Measurements from ENCODE around the gene FILIP1L. TPM values are rescaled to one million over a fixed set of nuclear protein-coding genes. Genes with fewer than 3 reads are reported as not detected.
A peak's percentile ranks its signal among the peaks of the same experiment; 100 is the strongest.

The FILIP1L gene
- total and polyA plus RNA-seq, 8 donors: 10.6 to 98.4 (median 57.0) TPM

DNA sequence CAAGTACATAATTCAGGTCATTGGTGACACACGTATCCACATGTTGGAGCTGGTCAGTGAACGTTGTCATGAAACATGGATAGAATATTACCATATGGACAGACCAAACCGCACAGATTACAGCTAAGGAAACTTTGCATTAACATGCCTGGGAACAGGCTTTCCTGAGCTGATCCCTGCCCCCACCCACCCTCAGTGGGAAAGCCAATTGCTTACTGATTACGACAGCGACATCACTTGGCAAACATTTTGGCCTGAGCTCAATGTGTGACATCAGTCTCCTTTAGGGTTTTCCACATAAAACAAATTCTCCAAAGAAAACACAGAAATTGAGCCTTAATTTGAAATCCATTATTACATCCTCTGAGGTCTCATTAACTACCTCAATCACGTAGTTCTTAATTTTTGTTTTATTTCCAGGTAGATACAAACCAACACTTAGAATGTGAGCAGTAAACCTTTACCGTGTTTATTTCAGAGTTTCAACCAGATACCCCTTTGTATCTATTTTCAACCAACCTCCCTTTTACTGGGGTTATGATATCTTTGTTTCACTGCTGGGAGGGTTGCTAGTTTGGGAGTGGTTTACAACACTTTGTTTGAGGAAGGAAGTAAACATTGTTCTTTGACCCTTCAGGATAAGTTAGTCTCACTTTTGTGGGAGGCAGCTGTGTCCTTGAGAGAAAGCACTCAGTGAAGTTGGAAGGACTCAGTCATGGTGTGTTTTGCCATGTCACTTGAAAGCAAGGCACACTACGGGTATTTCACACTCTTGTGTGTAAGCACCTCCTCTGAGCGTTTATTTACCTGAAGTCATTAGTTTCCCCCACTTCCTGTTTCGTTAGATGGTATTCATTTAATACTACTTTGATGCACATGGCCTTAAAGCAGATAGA lies 193.6 kb downstream of the FILIP1L start:
- Histone ChIP-seq H3K36me3 (no peaks in the 10 kb centered on the region), H3K27ac (peak overlapping the region; percentile 50 to 80 (median 72)), H3K27me3 (no peaks in the 10 kb centered on the region), H3K4me3 (no peak overlapping the region), H3K4me1 (peaks cover 7 to 38% (median 27%) of the 10 kb centered on the region in 4 donors), H3K9me3 (no peaks in the 10 kb centered on the region)
- TF ChIP-seq POLR2AphosphoS5 (IDR thresholded peaks at IDR 0.05) (peak in 1 of 3 donors; percentile 48), EP300 (IDR thresholded peaks at IDR 0.05) (no peak)
- intact Hi-C loops (cut with DNase I; ENCODE audit: low total_unique reads): no loop called here
- DNase-seq: peak; percentile 51 to 86
- WGBS, 5 donors: 28 to 51% (median 35%) methylated on average over 10 of the region's 10 CpGs

DNA sequence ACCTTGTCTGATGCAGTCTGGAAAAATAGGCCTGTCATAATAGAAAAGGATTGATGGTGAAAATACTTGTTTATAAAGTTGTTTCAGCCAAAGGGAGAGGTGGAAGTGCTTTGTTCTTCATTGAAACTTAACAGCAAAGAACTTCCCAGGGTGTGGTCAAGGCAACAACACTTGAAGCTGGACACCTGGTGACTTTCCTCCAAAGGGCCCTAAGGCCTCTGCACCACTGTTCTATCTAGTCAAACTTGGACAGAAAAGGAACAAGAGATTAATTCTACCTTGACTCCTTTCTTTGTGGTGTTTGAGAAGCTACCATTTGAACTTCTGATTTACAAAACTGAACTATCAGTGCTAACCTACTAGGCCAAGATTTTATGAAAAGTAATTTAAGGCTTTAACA lies 194.6 kb downstream of the FILIP1L start:
- H3K4me1 ChIP-seq: peaks cover 7 to 36% (median 22%) of the 10 kb centered on the region in 4 donors
- H3K4me3 ChIP-seq: no peak overlapping the region
- TF ChIP-seq POLR2A (IDR thresholded peaks at IDR 0.05): no peak
- TF ChIP-seq POLR2AphosphoS5 (IDR thresholded peaks at IDR 0.05): no peak
- no peak for TF ChIP-seq EP300 (IDR thresholded peaks at IDR 0.05)
- H3K27me3 ChIP-seq: no peaks in the 10 kb centered on the region
- H3K9me3 ChIP-seq: no peaks in the 10 kb centered on the region
- H3K36me3 ChIP-seq: no peaks in the 10 kb centered on the region
- H3K27ac ChIP-seq: peak overlapping the region in 3 of 5 donors; percentile 61 to 76 (median 72)
- intact Hi-C loops (cut with DNase I; ENCODE audit: low total_unique reads): no loop called here
- DNase-seq: no peak

DNA sequence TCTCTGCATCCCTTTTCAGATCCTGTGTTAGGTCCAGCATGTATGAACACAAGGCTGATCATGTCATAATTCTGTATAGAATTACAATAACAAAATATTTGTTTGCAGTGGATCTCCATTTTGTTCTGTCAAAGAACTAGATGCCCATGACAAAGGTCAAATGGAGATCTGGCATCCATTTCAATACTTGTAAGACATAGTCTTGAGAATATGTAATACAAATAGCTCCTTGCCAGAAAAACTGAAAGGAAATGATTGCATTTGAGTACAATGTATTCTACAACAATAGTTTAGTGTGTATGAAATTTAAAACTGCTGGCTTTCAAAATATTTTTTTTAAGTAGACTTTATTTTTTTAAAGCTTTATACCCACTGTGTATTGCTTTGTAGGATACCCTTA lies 195.6 kb downstream of the FILIP1L start:
- H3K4me3 ChIP-seq: no peak overlapping the region
- H3K27ac ChIP-seq: no peak overlapping the region
- intact Hi-C loops (cut with DNase I; ENCODE audit: low total_unique reads): no loop called here
- no peak for TF ChIP-seq POLR2A (IDR thresholded peaks at IDR 0.05)
- TF ChIP-seq POLR2AphosphoS5 (IDR thresholded peaks at IDR 0.05): no peak
- no peak for TF ChIP-seq EP300 (IDR thresholded peaks at IDR 0.05)
- TF ChIP-seq, protein P1, sequence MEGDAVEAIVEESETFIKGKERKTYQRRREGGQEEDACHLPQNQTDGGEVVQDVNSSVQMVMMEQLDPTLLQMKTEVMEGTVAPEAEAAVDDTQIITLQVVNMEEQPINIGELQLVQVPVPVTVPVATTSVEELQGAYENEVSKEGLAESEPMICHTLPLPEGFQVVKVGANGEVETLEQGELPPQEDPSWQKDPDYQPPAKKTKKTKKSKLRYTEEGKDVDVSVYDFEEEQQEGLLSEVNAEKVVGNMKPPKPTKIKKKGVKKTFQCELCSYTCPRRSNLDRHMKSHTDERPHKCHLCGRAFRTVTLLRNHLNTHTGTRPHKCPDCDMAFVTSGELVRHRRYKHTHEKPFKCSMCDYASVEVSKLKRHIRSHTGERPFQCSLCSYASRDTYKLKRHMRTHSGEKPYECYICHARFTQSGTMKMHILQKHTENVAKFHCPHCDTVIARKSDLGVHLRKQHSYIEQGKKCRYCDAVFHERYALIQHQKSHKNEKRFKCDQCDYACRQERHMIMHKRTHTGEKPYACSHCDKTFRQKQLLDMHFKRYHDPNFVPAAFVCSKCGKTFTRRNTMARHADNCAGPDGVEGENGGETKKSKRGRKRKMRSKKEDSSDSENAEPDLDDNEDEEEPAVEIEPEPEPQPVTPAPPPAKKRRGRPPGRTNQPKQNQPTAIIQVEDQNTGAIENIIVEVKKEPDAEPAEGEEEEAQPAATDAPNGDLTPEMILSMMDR (IDR thresholded peaks at IDR 0.05): no peak
- H3K36me3 ChIP-seq: no peaks in the 10 kb centered on the region
- no peaks in the 10 kb centered on the region for H3K9me3 ChIP-seq
- peaks cover 7 to 27% (median 21%) of the 10 kb centered on the region in 4 donors for H3K4me1 ChIP-seq
- no peaks in the 10 kb centered on the region for H3K27me3 ChIP-seq
- peak in 1 of 2 donors; percentile 66 for DNase-seq

- H3K4me3 ChIP-seq: no peak overlapping the region
- no peaks in the 10 kb centered on the region for H3K9me3 ChIP-seq
- no peaks in the 10 kb centered on the region for H3K27me3 ChIP-seq
- no peaks in the 10 kb centered on the region for H3K36me3 ChIP-seq
- intact Hi-C loops (cut with DNase I; ENCODE audit: low total_unique reads): no loop called here
- no peak for TF ChIP-seq POLR2A (IDR thresholded peaks at IDR 0.05)
- TF ChIP-seq EP300 (IDR thresholded peaks at IDR 0.05): no peak
- TF ChIP-seq, protein P1 (IDR thresholded peaks at IDR 0.05): no peak
- TF ChIP-seq POLR2AphosphoS5 (IDR thresholded peaks at IDR 0.05): no peak
- no peak for DNase-seq
- H3K4me1 ChIP-seq: peaks cover 2 to 22% (median 16%) of the 10 kb centered on the region in 4 donors
- no peak overlapping the region for H3K27ac ChIP-seq
- 83 to 94% (median 88%) methylated on average over 3 of the region's 3 CpGs for WGBS, 5 donors
Measured at GRCh38 chr3:99915906-99916432, 198.3 kb downstream of the FILIP1L start.

DNA sequence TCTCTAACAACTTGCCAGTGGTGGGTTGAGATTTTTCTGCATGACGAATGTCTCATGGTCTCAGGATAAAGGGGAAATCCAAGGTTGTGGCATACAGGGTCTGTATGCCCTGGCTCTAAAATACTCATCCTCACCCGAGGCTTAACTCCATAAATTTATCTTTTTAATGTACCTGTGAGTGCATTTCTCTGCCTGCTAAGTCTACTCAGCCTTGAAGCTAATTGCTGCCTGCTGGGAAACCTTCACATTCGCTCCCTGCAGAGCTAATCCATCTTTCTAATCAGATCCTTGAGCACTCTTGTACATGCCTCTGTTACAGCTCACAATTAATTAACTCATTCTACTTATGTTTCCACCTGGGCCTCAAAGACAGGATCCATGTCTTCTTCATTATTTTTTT lies 202.9 kb downstream of the FILIP1L start:
- H3K4me1 ChIP-seq: peaks cover 0 to 9% (median 3%) of the 10 kb centered on the region in 4 donors

More for the DNA sequence above, 202.9 kb downstream of the FILIP1L start:
- H3K27me3 ChIP-seq: no peaks in the 10 kb centered on the region
- TF ChIP-seq, protein P1 (IDR thresholded peaks at IDR 0.05): no peak
- TF ChIP-seq EP300 (IDR thresholded peaks at IDR 0.05): no peak
- TF ChIP-seq POLR2A (IDR thresholded peaks at IDR 0.05): no peak
- no peak for TF ChIP-seq POLR2AphosphoS5 (IDR thresholded peaks at IDR 0.05)
- H3K9me3 ChIP-seq: no peaks in the 10 kb centered on the region
- H3K36me3 ChIP-seq: no peaks in the 10 kb centered on the region
- intact Hi-C loops (cut with DNase I; ENCODE audit: low total_unique reads): no loop called here
- DNase-seq: peak in 1 of 2 donors; percentile 59
- WGBS, 5 donors: 59 to 72% (median 66%) methylated on average over 3 of the region's 3 CpGs
- no peak overlapping the region for H3K4me3 ChIP-seq
- H3K27ac ChIP-seq: no peak overlapping the region

Data from stomach (tissue), 9 donors.